Fibroblast of mammary gland (primary cell): ENCODE results near the gene RUVBL1.

Experiments
- DNase-seq: peaks from one replicate; pipeline ENCODE4 v3.0.0-alpha.2; 2010; ENCODE audit warnings: low read depth
- H3K4me3 ChIP-seq: 2 replicates; pipeline ENCODE4 v1.5.1; 2011; ENCODE audit warnings: low read depth, mild to moderate bottlenecking, low read length, moderate library complexity; ENCODE audit not compliant: control insufficient read depth
- TF ChIP-seq, protein P1 (sequence below): conservative IDR thresholded peaks from 2 replicates; pipeline ENCODE4 v1.5.1; 2011; ENCODE audit warnings: low read depth, low read length, inconsistent platforms; ENCODE audit not compliant: control insufficient read depth, insufficient read depth

RUVBL1 gene

DNA sequence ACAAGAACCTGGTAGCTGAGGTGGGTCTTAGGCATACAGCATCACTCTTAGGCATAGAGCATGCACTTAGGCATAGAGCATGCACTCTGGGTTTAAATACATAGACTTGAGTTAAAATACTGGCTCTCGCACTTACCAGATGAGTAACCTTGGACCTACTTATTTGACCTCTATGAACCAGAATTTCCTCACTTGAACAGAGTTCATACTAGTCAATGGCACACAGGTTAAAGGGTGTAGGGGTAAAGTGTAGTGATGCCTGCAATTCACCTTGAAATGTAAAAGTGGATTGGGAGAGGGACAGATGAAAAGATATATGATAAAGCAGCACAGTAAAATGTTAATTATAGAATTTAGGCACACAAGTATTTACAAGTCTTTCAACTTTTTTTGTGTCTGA, 1.6 kb downstream of the RUVBL1 start:
- TF ChIP-seq, protein P1, sequence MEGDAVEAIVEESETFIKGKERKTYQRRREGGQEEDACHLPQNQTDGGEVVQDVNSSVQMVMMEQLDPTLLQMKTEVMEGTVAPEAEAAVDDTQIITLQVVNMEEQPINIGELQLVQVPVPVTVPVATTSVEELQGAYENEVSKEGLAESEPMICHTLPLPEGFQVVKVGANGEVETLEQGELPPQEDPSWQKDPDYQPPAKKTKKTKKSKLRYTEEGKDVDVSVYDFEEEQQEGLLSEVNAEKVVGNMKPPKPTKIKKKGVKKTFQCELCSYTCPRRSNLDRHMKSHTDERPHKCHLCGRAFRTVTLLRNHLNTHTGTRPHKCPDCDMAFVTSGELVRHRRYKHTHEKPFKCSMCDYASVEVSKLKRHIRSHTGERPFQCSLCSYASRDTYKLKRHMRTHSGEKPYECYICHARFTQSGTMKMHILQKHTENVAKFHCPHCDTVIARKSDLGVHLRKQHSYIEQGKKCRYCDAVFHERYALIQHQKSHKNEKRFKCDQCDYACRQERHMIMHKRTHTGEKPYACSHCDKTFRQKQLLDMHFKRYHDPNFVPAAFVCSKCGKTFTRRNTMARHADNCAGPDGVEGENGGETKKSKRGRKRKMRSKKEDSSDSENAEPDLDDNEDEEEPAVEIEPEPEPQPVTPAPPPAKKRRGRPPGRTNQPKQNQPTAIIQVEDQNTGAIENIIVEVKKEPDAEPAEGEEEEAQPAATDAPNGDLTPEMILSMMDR, result no peak
- no peak overlapping the region for H3K4me3 ChIP-seq
- no peak for DNase-seq

DNA sequence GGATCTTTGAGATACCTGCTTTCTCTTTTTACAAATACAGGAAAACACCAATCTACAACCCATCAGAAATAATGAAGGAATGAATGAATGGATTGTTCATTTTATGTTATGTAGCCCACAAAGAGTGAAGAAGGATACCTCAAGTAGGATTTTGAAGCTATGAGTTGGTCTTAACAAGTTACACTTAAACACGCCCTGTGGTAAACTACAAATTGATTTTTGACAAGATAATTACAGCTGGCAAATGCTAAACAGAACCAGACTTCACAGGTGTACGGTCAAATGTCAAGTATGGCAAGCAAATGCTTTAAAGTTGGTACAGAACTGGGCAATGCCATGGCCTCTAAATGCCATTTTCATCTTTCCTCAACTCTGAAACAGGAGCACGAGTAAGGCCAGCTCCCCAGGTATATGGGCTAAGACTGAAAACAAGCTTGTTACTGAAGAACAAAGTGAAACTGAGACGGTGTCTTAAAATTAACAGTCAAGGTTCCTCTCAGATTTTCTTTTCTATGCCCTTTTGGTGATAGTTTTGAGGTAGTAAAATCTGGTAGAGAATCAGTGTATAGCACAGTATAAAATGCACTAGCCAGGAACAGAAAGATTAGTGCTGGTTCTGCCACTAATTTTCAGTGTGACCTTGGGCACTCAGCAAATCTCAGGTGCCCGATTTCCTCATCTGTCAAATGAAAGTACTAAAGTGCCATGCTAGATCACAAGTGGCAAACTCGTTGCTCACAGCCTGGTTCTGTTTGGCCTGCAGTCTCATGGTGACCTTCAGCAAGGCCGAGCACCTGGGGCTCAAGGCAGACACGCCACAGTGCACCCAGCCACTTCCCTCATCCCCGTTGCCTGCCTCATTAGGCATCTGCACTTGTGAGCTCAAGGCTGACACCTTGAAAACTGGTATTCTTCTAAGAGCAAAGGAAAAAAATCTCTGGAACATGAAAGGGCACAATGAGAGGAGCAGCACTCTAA, 9.5 kb downstream of the RUVBL1 start:
- H3K4me3 ChIP-seq, result no peak overlapping the region
- TF ChIP-seq, protein P1, result no peak
- no peak for DNase-seq

GRCh38 chr3:128112357-128112968, 11.1 kb downstream of the RUVBL1 start:
- no peak overlapping the region for H3K4me3 ChIP-seq
- TF ChIP-seq, protein P1, result peak; percentile 25
- peak; percentile 94 for DNase-seq

GRCh38 chr3:128111147-128111546, 12.5 kb downstream of the RUVBL1 start:
- TF ChIP-seq, protein P1, result no peak
- no peak for DNase-seq
- H3K4me3 ChIP-seq, result no peak overlapping the region

DNA sequence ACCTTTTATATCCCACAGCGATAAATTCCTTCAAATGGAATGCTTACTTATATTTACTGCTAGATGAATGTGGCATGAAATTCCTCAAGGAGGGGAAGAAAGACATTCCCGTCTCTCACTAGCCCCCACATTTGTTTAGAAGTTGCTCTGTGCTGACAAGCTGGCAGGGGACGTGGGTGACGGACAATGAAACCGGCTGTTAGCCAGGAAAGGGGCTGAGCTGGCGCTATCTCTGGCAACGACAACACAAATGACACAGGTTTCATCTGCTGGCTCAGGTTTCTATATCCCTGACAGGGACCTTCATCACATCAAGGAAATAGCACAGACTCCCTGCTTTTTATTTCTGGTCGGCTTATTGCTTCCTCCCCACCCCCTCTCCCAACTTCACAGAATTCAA, 15.8 kb downstream of the RUVBL1 start:
- TF ChIP-seq, protein P1, result no peak
- no peak for DNase-seq
- no peak overlapping the region for H3K4me3 ChIP-seq

DNA sequence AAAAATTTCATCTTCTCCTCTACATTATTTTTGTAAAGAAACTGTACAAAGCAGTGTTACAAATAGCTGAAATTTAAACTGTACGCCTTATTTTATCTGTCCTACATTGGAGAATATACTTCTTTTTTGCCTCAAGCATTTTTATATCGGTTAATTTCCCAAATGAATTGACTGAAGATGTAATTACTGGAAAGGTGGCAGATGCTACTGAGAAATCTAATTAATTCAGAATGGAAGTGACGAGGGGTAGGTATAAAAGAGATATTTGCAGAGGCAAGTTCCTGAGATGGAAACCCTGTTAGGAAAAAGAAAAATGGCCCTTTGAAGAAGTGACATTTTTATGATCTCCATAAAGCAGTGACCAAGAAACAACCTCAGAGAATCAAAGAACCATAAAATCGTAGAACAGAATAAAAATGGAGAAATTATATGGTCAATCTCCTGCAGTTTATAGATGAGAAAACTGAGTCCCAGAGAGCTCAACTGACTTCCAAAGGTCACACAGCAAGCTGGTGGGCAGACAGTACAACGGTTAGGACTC, 20.4 kb downstream of the RUVBL1 start:
- TF ChIP-seq, protein P1, result no peak

More for the DNA sequence above, 20.4 kb downstream of the RUVBL1 start:
- DNase-seq, result no peak
- H3K4me3 ChIP-seq, result no peak overlapping the region
